Activated CD8-positive, alpha-beta memory T cell treated with anti-CD3 and anti-CD28 coated beads, Interleukin-2, amount 50 U/mL, for 1 hour (primary cell): ENCODE data around the gene MACC1.

Experiments
- DNase-seq: peaks from one replicate; pipeline ENCODE4 v3.0.0-alpha.2; 2020; ENCODE audit errors: extremely low read depth

MACC1 gene

GRCh38 chr7:20173828-20174227, 43.4 kb downstream of the MACC1 start:
- no peak for DNase-seq

GRCh38 chr7:20172736-20173334, 44.3 kb downstream of the MACC1 start:
- DNase-seq: no peak

GRCh38 chr7:20170633-20171032, 46.6 kb downstream of the MACC1 start:
- no peak for DNase-seq

GRCh38 chr7:20165146-20165510, 52.1 kb downstream of the MACC1 start:
- no peak for DNase-seq

GRCh38 chr7:20164425-20165145, 52.6 kb downstream of the MACC1 start:
- DNase-seq: no peak

DNA sequence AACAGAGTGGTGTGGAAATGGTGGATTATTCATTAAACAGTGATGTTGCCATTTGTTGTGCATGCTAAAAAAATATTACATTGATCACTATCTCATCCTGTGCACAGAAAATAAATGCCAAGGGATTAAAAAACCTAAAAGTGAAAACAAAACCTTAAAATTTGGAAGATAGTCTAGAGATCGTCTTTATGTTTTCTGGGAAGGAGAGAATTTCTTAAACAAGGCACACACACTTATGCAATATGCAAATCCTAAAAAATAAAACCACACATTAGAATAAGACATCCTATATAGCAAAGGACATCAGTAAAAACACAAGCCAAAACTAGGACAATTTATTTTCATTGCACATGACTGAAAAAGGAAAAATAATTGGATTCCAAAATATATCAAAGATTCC, 54.5 kb downstream of the MACC1 start:
- no peak for DNase-seq

- no peak for DNase-seq
Observed at GRCh38 chr7:20159226-20159747, 57.9 kb downstream of the MACC1 start.

DNA sequence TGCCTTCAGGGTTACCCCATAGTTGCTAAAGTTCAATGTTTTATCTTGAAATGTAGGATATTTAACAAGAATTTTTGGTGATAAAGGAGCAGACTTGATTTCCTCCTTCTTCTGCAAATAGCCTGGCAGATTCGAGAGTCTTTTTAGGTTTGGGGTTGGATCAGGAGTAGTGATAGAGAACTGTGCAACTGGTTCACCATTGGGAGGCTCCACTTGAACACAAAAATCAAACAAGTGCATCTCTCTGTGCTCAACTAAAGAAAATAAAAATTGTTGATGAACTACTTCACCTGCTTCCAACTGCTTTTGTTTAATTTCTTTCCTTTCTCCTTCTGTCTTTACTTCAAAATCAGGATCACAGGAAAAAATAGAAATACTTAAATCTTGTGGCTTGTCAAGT, 58.5 kb downstream of the MACC1 start:
- no peak for DNase-seq

DNA sequence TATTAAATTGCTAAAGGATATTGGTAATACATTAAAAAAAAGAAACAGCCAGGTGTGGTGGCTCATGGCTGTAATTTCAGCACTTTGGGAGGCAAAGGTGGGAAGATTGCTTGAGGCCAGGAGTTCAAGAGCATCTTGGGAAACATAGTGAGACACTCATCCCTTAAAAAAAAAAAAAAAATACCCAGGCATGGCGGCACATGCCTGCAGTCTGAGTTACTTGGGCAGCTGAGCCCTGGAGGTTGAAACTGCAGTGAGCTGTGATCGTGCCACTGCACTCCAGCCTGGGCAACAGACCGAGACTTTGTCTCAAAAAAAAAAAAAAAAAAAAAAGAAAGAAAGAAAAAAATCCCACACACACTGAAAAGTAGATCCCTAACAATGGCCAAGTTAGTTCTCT, 59.7 kb downstream of the MACC1 start:
- no peak for DNase-seq

DNA sequence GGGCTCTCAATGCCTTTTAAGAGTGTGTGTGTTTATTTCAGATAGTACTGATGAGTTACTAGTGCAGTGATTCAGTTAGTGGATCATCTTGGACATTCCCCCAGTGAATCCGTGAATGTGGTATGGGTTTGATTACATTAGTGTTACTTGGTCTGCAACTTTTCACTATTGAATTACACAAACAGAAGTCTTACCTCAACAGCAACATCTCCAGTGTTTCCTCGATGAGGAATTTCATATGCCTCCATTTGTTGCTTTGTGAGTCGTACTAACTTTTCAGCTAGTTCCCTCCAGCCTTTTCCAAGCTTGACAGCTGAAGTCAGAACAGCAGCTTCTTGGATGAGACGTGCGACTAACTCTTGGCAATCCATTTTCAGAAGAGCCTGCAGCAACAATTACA, 63.2 kb downstream of the MACC1 start:
- DNase-seq: no peak

- DNase-seq: no peak
Observed at GRCh38 chr7:20153567-20153966, 63.6 kb downstream of the MACC1 start.

- DNase-seq: no peak
Observed at GRCh38 chr7:20152511-20152910, 64.7 kb downstream of the MACC1 start.

GRCh38 chr7:20151708-20152456, 65.3 kb downstream of the MACC1 start:
- DNase-seq: no peak

- no peak for DNase-seq
Observed at GRCh38 chr7:20146451-20146850, 70.7 kb downstream of the MACC1 start.

GRCh38 chr7:20144801-20145200, 72.4 kb downstream of the MACC1 start:
- no peak for DNase-seq

- no peak for DNase-seq
Observed at GRCh38 chr7:20141666-20142065, 75.5 kb downstream of the MACC1 start.

DNA sequence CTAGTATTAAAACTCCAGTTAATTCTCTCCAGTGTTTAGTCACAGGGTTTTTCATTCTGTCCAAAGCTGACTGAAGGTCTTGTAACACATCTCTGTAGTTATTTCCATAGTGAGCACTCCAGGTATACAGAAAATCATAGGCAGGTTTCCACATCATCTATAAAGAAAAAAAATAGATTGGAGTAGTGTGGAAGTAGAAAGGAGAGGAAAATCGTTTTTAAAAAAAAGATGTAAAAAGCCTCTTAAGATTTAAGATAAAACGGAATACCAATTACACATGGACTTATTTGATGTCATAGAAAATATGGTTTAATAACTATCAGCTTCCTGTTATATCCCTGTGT, 76.2 kb downstream of the MACC1 start:
- DNase-seq: no peak

GRCh38 chr7:20140291-20141001, 76.7 kb downstream of the MACC1 start:
- DNase-seq: no peak

- DNase-seq: no peak
Observed at GRCh38 chr7:20136647-20137046, 80.5 kb downstream of the MACC1 start.

DNA sequence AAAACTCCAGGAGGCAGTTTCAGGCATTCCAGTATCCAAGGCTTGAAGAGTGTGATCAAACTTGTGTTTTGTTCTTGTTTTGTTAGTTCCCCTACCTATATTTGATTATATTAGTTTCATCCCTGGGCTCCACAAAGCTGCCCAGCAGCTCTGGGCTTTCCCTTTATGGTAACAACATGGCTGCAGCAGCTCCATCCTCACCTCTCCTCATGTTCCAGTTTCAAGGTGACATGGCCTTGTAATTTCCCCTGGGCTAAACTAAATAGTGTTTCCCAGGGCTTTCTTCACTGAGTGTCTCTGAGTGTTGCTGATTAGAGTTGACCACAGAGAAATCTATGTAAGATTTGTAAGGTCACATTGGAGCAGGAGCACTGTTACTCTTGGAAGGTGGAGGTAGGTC, 83.4 kb downstream of the MACC1 start:
- DNase-seq: no peak

- DNase-seq: no peak
Observed at GRCh38 chr7:20132585-20132984, 84.6 kb downstream of the MACC1 start.

- DNase-seq: no peak
Observed at GRCh38 chr7:20131776-20132175, 85.4 kb downstream of the MACC1 start.
